Lung (tissue), 12 donors: Measurements from ENCODE around the gene SPATA6L. TPM values are rescaled to one million over a fixed set of nuclear protein-coding genes. Genes with fewer than 3 reads are reported as not detected.

ENCODE experiments used
- ATAC-seq: fragments of 200-7000 bp; cut with Tn5 transposase; one replicate; pipeline ENCODE4 v1.9.1; 2020; ENCODE audit warnings: moderate number of reproducible peaks; ENCODE audit not compliant: insufficient read depth, low FRiP score
- DNase-seq, 3 donors: peaks; one replicate each; pipeline ENCODE4 v3.0.0-alpha.2; 2013 to 2017
- H3K27ac ChIP-seq, 2 donors: one replicate each; pipeline ENCODE4 v1.5.1; 2013; ENCODE audit warnings: mild to moderate bottlenecking in 2 of 2, moderate library complexity in 2 of 2, control low read depth in 1 of 2, inconsistent platforms in 1 of 2, low read depth in 1 of 2, low read length in 1 of 2
- H3K27me3 ChIP-seq, 3 donors: one replicate each; pipeline ENCODE4 v1.5.1; 2013; ENCODE audit warnings: low read length in 2 of 3; ENCODE audit not compliant: control insufficient read depth in 3 of 3, insufficient read depth in 3 of 3
- H3K36me3 ChIP-seq, 4 donors: one replicate each; pipeline ENCODE4 v1.5.1; 2013; ENCODE audit warnings: low read length in 4 of 4, mild to moderate bottlenecking in 1 of 4, moderate library complexity in 1 of 4; ENCODE audit not compliant: control insufficient read depth in 4 of 4, insufficient read depth in 4 of 4
- H3K4me1 ChIP-seq, 5 donors: one replicate each; pipeline ENCODE4 v1.5.1; 2013; ENCODE audit warnings: low read length in 5 of 5, mild to moderate bottlenecking in 2 of 5, moderate library complexity in 1 of 5; ENCODE audit not compliant: control insufficient read depth in 5 of 5, insufficient read depth in 5 of 5
- H3K4me3 ChIP-seq: one replicate; pipeline ENCODE4 v1.5.1; 2013; ENCODE audit warnings: mild to moderate bottlenecking, control low read depth, moderate library complexity
- H3K9ac ChIP-seq, 2 donors: one replicate each; pipeline ENCODE4 v1.5.1; 2013; ENCODE audit warnings: low read length in 2 of 2, control low read depth in 1 of 2; ENCODE audit not compliant: insufficient read depth in 1 of 2
- H3K9me3 ChIP-seq, 4 donors: one replicate each; pipeline ENCODE4 v1.5.1; 2013; ENCODE audit warnings: low read length in 3 of 4, mild to moderate bottlenecking in 1 of 4, moderate library complexity in 1 of 4; ENCODE audit not compliant: control insufficient read depth in 4 of 4, insufficient read depth in 3 of 4
- WGBS, 2 donors: extraction: QIAGEN DNeasy Blood & Tissue Kit; methylation state at CpG; one replicate each; pipeline ENCODE4 v1.1.7; 2013; 5-methylcytosine and 5-hydroxymethylcytosine counted together
- polyA plus RNA-seq, 2 donors: library from polyadenylated mRNA; stranded (reverse); fragments of 200-250 nt; gene quantifications; one replicate each; pipeline ENCODE4 v1.2.1, GENCODE V29; 2013
- total RNA-seq, 2 donors: library from RNA; depleted of rRNA in 1 of 2; stranded (reverse); fragments of >200 nt in 1 of 2; gene quantifications; one replicate each; pipeline ENCODE4 v1.2.1, GENCODE V29; 2014 to 2021
- TF ChIP-seq, protein P1 (sequence below): IDR thresholded peaks from 2 replicates; pipeline ENCODE4 v1.5.1; 2012; ENCODE audit warnings: mild to moderate bottlenecking; ENCODE audit errors: control extremely low read depth, extremely low read depth
- donor health status: control.
- donor health status: control.
- donor health status: Bipolar disorder and iron deficiency.
- donor health status: healthy.
- donor health status: DM: yes; HTN: yes; CAD: no.

The SPATA6L gene
- total and polyA plus RNA-seq, 4 donors, result 2.1 to 25.6 (median 11.4) TPM

DNA sequence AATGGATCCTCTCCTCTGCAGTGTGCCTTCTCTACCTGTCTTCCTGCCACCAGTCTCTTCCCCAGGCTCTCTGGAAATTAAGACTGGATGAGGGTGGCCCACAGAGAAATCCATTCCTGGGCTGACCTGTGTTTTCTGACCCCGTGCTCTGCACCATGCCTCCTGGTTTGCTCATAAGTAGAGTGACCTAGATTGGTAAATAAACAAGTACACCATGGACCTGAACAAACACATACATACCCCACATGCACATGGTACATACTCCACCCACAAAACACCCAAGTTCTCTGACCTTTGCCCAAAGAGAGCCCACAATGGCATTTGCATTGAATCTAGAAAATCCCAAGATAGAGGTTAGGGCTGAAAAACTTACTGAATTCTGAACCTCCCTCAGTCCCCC, 81.6 kb downstream of the SPATA6L start:
- H3K9me3 ChIP-seq, result no peaks in the 10 kb centered on the region
- H3K36me3 ChIP-seq, result peaks cover 0 to 11% (median 0%) of the 10 kb centered on the region in 4 donors
- no peak for DNase-seq
- no peak for ATAC-seq
- TF ChIP-seq, protein P1, sequence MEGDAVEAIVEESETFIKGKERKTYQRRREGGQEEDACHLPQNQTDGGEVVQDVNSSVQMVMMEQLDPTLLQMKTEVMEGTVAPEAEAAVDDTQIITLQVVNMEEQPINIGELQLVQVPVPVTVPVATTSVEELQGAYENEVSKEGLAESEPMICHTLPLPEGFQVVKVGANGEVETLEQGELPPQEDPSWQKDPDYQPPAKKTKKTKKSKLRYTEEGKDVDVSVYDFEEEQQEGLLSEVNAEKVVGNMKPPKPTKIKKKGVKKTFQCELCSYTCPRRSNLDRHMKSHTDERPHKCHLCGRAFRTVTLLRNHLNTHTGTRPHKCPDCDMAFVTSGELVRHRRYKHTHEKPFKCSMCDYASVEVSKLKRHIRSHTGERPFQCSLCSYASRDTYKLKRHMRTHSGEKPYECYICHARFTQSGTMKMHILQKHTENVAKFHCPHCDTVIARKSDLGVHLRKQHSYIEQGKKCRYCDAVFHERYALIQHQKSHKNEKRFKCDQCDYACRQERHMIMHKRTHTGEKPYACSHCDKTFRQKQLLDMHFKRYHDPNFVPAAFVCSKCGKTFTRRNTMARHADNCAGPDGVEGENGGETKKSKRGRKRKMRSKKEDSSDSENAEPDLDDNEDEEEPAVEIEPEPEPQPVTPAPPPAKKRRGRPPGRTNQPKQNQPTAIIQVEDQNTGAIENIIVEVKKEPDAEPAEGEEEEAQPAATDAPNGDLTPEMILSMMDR, result no peak
- WGBS, 2 donors, result 91 to 93% methylated on average over 1 of the region's 1 CpG
- H3K9ac ChIP-seq, result no peak overlapping the region
- no peak overlapping the region for H3K27ac ChIP-seq
- no peak overlapping the region for H3K4me3 ChIP-seq
- H3K4me1 ChIP-seq, result peaks cover 0 to 9% (median 0%) of the 10 kb centered on the region in 5 donors
- H3K27me3 ChIP-seq, result no peaks in the 10 kb centered on the region

DNA sequence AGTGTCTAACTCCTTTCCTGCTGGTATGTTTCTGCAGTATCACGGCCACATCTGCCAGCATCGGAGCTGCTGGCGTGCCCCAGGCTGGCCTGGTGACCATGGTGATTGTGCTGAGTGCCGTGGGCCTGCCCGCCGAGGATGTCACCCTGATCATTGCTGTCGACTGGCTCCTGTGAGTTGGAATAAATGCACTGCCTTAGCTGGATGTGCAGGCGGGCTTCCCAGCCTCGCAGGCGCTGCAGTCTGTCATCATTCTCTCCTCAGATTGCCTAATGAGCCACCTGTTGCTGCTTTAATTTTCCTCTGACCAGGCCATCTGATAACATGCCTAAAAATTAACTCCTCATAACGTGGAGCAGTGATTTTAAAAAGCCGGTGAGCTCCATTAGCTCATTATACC, 83.3 kb downstream of the SPATA6L start:
- H3K9me3 ChIP-seq, result no peaks in the 10 kb centered on the region
- H3K36me3 ChIP-seq, result peaks cover 0 to 11% (median 0%) of the 10 kb centered on the region in 4 donors
- no peak overlapping the region for H3K27ac ChIP-seq
- no peak overlapping the region for H3K4me3 ChIP-seq
- no peak overlapping the region for H3K9ac ChIP-seq
- 88 to 93% methylated on average over 12 of the region's 12 CpGs for WGBS, 2 donors
- no peak for DNase-seq
- H3K27me3 ChIP-seq, result no peaks in the 10 kb centered on the region
- H3K4me1 ChIP-seq, result peaks cover 0 to 11% (median 0%) of the 10 kb centered on the region in 5 donors
- TF ChIP-seq, protein P1, result no peak
- ATAC-seq, result no peak

DNA sequence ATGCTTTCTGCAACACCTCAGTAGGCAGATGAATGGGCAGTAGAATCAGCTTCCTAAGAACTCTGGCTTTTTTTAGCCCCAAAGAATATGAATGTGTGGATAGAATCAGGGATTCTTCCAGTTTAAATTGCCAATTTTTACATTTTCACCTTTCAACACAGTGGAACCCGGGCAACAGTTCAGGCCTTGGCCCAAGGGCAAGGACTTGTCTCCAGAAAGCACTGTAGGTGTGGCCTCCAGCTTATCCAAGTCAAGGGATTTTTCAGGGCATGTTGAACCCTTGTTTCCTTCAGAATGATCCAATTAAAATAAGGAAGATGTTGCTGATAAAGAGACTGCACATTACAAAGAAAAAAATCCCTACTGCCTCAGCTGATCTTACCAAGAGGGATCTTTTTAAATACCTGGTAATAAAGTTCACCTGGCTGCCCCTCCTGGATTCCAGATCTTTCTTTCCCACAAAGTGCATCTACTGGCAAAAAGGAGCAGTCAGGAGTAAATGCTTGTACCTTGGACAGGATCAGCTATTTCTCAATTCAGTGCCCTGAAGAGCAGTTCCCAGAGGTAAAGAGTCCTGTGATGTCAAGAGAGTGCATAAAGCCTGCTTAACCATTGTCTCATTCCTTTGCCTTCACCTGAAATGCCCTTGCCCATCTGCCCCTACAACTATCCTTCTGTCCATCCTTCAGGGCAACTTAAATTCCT, 84.3 kb downstream of the SPATA6L start:
- H3K27ac ChIP-seq, result no peak overlapping the region
- TF ChIP-seq, protein P1, result no peak
- DNase-seq, result no peak
- H3K36me3 ChIP-seq, result peaks cover 0 to 11% (median 0%) of the 10 kb centered on the region in 4 donors
- 92 to 94% methylated on average over 1 of the region's 1 CpG for WGBS, 2 donors
- H3K4me3 ChIP-seq, result no peak overlapping the region
- H3K4me1 ChIP-seq, result peaks cover 0 to 11% (median 0%) of the 10 kb centered on the region in 5 donors
- H3K9ac ChIP-seq, result no peak overlapping the region
- no peaks in the 10 kb centered on the region for H3K9me3 ChIP-seq
- no peak for ATAC-seq
- no peaks in the 10 kb centered on the region for H3K27me3 ChIP-seq
